Stimulated activated memory B cell treated with anti-CD40 and anti-IgM and Interleukin-4, amounts not matched to agents 10 μg/mL and 1 μg/mL and 100 μg/mL, for 72 hours (primary cell): ENCODE data around the gene PPDPF.
"Not testable (repeated sequence)": the region's sequence is repeated elsewhere in the genome, so short reads cannot be mapped to it uniquely, and the experiment has no call there.

Source experiments
- ATAC-seq: fragments of 150-1000 bp; cut with Tn5 transposase; 2 replicates; pipeline ENCODE4 v1.10.0; 2021
- H3K27ac Mint-ChIP-seq: one replicate; pipeline ENCODE4 v1.8.0; 2022; ENCODE audit warnings: mild to moderate bottlenecking, mixed read lengths
- H3K27me3 Mint-ChIP-seq: one replicate; pipeline ENCODE4 v1.8.0; 2022; ENCODE audit warnings: mixed read lengths
- H3K36me3 Mint-ChIP-seq: one replicate; pipeline ENCODE4 v1.8.0; 2022; ENCODE audit warnings: mixed read lengths
- H3K4me1 Mint-ChIP-seq: one replicate; pipeline ENCODE4 v1.8.0; 2022; ENCODE audit warnings: mixed read lengths
- H3K4me3 Mint-ChIP-seq: one replicate; pipeline ENCODE4 v1.8.0; 2022; ENCODE audit warnings: mild to moderate bottlenecking, moderate library complexity, mixed read lengths
- H3K9me3 Mint-ChIP-seq: one replicate; pipeline ENCODE4 v1.8.0; 2022; ENCODE audit warnings: mixed read lengths

The PPDPF gene, protein sequence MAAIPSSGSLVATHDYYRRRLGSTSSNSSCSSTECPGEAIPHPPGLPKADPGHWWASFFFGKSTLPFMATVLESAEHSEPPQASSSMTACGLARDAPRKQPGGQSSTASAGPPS

DNA sequence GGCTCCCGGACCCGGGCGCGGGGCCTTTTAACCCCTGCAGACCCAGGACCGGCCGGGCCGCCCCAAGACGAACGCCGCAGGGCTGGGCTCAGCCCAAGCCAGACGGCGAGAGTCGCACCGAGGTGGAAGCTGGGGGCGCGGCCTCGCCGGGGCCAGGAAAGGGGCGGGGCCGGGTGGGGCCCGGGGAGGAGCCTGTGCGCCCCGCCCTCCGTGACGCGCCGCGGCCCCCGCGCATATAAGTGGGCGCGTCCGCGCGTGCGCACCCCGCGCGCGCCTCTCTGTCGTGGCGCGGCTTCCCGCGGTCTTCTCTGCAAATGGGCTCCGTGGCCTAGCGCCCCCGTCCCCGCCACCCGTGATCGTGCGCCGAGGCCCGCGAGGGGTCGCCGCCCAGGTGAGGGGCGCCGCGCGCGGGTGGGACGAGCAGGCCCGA is at the start of gene PPDPF:
PPDPF (plus strand) TSS at position 262 of the 430 bp plus-strand sequence. CDS start 544 bp downstream, outside the sequence.
- peak; percentile 89 for ATAC-seq
- peaks cover 23% of the 10 kb centered on the region for H3K36me3 Mint-ChIP-seq
- peaks cover 29% of the 10 kb centered on the region for H3K4me1 Mint-ChIP-seq
- peak within 1 kb of the TSS; percentile 86 for H3K4me3 Mint-ChIP-seq
- peak within 1 kb of the TSS; percentile 85 for H3K27ac Mint-ChIP-seq
- H3K27me3 Mint-ChIP-seq, result peaks cover 9% of the 10 kb centered on the region
- peaks cover 5% of the 10 kb centered on the region for H3K9me3 Mint-ChIP-seq

DNA sequence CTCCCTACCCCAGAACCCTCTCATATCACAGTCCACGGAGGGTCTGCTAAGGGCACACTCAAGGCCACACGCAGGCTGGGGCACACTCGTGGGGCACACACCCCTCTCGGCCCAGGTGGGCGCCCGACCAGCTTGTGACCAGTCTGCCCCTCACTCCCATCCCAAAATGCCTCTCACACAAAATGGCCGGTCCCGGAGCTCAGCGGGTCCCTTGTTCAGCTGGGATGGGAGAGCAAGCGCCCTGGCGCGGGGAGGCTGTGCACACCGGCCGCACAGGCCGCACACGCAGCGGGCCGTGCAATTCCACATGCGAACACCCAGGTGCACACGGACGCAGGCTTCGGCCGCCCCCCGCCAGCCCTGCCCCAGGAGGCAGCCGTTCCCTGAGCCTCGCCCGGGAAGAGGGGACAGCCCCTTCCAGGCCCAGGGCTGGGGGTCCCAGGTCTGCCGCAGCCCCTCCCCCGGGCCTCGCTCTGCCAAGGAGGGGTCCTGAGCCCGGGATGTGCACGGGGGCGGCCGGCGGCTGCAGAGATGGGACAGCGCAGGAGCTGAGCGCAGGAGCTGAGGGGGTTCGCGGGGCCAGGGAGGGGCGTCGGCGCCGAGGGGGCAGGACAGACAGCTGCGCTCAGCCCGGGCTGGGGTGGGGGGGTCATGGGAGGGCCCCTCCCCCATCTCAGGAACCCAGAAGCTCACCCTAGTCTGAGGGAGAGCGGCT is 49.4 kb upstream of the PPDPF start:
- H3K4me3 Mint-ChIP-seq, result no peak overlapping the region
- no peaks in the 10 kb centered on the region for H3K36me3 Mint-ChIP-seq
- no peaks in the 10 kb centered on the region for H3K9me3 Mint-ChIP-seq
- no peak overlapping the region for H3K27ac Mint-ChIP-seq
- H3K27me3 Mint-ChIP-seq, result peaks cover 77% of the 10 kb centered on the region
- peaks cover 19% of the 10 kb centered on the region for H3K4me1 Mint-ChIP-seq
- ATAC-seq, result no peak

DNA sequence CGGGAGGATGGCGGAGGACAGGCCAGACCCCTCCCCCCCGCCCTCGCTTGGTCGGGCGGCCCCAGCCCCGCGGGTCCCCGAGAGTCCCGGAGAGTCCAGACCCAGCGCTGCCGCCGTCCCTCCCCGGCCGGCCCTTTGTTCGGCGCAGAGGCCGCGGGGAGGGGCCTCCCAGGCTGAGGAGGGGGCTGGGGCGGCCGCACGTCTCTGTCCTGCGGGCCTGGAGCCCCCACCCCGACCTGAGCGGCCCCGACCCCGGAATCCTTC is 48.9 kb upstream of the PPDPF start:
- peaks cover 19% of the 10 kb centered on the region for H3K4me1 Mint-ChIP-seq
- H3K4me3 Mint-ChIP-seq, result no peak overlapping the region
- no peaks in the 10 kb centered on the region for H3K36me3 Mint-ChIP-seq
- H3K27ac Mint-ChIP-seq, result no peak overlapping the region
- H3K27me3 Mint-ChIP-seq, result peaks cover 80% of the 10 kb centered on the region
- no peaks in the 10 kb centered on the region for H3K9me3 Mint-ChIP-seq
- ATAC-seq, result no peak

DNA sequence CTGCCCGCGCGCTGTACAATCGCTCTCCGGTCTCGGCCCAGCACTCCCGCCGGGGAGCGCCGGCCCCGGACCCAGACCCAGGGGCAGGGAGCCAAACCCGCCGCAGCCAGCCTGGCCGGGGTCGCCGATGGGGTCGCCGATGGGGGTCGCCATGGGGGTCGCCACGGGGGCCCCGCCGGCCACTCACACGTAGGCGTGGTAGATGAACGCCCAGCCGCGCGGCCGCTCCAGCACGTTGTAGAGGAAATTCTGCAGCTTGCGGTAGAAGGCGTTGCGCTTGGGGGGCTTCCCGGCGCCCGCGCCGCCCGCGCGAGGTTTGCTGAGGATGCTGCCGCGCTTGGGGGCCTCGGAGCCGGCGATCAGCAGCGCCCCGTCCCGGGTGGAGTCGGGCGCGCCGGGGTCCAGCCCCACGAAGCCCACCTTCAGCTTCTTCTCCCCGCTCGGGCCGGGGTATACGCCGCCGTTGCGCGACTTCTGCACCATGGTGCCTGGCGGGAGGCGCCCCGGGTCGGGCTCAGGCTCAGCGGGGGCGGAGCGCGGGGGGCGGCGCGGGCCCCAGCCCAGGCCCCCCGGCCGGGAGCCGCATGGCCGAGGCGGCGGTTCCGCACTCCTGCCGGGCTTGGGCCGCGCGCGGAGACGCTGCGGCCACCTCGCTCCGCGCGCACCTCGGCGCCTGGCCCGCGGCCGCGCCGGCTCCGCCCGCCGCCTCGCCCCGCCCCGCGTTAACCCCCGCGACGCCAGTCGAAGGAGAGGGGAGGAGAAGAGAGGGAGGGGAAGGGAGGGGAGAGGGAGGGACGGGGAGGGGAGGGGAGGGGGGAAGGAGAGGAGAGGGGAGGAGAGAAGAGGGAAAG is 48.4 kb upstream of the PPDPF start, which contains the start of gene KCNQ2:
KCNQ2 (minus strand) TSS at position 675 of the 851 bp plus-strand sequence; CDS start at position 483, 192 bp downstream.
- H3K27ac Mint-ChIP-seq, result no peak within 1 kb of the TSS
- peaks cover 80% of the 10 kb centered on the region for H3K27me3 Mint-ChIP-seq
- H3K9me3 Mint-ChIP-seq, result no peaks in the 10 kb centered on the region
- no peak for ATAC-seq
- no peaks in the 10 kb centered on the region for H3K36me3 Mint-ChIP-seq
- H3K4me3 Mint-ChIP-seq, result peak within 1 kb of the TSS; percentile 26
- peaks cover 19% of the 10 kb centered on the region for H3K4me1 Mint-ChIP-seq

DNA sequence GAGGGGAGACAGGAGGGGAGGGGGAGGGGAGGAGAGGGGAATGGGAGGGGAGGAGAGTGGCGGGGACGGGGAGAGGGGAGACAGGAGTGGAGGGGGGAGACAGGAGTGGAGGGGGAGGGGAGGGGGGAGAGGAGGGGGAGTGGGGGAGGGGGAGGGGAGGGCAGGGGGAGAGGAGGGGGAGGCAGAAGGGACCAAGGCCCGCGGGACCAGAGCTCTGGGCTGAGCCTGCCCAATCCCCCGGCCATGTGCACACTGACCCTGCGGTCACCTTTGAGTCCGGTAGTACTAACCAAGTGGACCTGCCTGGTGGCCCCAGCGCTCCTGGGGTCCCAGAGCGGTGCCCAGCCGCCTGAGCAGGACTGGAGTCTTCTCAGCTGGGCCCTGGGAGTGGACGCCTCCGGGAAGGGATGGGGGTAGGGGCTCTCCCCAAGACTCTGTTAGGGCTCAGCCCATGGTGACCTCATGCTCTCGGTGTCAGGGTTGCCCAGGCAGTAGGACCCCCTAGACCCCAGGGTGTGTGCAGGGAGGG is 47.6 kb upstream of the PPDPF start:
- no peak overlapping the region for H3K4me3 Mint-ChIP-seq
- ATAC-seq, result no peak
- no peaks in the 10 kb centered on the region for H3K36me3 Mint-ChIP-seq
- peaks cover 19% of the 10 kb centered on the region for H3K4me1 Mint-ChIP-seq
- H3K9me3 Mint-ChIP-seq, result no peaks in the 10 kb centered on the region
- H3K27ac Mint-ChIP-seq, result no peak overlapping the region
- H3K27me3 Mint-ChIP-seq, result peaks cover 83% of the 10 kb centered on the region

DNA sequence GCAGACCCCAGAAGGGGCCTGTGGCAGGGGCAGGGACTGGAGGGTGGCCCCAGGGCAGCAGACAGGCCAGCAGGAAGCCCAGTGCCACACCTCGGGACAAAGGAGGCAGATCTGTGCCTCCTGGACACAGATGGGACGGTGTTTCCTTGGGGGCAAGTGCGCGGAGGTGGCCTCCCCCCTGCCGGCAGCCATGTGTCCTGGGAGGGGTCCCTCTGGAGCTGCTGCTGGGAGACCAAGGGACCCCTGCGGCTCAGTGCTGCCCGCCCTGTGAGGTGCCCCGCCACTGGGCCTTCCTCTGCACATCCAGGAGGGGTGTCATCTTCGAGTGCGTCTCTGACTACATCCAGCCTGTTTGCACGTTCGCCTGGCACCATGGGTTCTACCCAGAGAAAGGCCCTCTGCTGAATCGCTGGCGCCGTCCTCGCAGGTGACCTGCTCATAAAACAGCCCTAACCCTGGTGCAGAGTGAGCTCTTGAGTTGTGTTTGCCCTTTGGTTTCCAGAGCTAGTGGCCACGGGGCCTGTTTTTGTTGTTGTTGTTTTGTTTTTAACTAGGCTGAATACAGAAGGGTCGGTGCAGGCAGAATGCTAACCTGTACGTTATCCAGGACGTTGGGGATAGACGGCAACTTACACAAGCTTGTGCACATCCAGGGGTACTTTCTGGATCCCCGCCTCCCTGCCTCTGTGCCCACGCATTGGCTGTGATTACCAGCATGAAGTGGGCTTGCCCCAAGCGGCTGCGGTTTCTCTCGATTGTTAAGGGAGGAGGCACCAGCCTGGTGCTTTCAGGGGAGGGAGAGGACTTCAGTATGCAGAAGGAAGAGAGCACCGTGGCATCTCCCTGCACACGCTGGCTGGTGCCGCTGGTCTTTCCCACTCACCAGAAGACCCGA is 46.8 kb upstream of the PPDPF start:
- Mint-ChIP-seq H3K27me3 (peaks cover 83% of the 10 kb centered on the region), H3K4me3 (peak overlapping the region; percentile 14), H3K36me3 (no peaks in the 10 kb centered on the region), H3K9me3 (no peaks in the 10 kb centered on the region), H3K4me1 (peaks cover 19% of the 10 kb centered on the region), H3K27ac (no peak overlapping the region)
- peak; percentile 56 for ATAC-seq

DNA sequence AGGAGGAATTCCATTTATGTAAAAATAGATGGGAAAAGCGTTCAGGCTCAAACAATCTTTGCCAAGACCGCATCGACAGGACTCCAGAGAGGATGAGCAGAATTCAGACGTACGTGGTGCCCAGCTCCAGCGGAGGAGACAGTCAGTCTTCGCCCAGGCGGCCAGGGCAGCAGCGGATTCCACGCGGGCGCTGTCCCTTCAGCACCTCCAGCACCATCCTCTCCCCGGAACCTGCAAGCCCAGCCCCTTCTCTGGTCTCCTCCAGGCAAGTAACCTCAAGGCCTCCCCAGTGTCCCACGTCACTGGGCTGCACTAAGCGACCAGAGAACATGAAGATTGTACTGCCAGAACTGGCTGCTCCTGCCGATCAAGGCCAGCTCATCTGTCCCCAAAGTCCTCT is 45.4 kb upstream of the PPDPF start:
- Mint-ChIP-seq H3K4me1 (peaks cover 19% of the 10 kb centered on the region), H3K36me3 (no peaks in the 10 kb centered on the region), H3K27ac (no peak overlapping the region), H3K9me3 (no peaks in the 10 kb centered on the region), H3K4me3 (no peak overlapping the region), H3K27me3 (peaks cover 87% of the 10 kb centered on the region)
- no peak for ATAC-seq

DNA sequence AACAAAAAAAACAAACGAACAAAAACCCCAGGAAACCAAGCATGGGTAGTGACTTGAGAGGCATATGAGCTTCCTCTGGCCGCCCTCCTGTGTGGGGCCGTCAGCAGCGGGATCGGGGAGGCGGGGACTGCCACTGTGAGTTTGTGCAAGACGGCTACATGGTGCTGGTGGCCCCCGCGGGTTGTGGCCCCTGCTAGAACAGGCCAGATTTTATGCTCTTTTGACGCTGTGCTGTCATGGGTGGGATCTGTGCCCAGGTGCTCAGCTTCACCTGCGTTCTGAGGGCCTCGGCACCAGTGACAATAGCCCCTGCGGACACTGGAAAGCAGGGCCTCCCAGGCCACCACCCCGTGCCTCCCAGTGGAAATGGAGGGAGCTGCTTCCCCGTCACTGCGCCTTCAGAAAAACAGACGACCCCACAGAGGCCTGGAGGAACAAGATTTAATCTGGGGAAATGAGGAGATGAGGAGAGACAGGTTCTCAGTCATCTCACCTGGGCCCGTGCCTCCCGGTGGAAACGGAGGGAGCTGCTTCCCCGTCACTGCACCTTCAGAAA is 43.4 kb upstream of the PPDPF start:
- no peak for ATAC-seq
- peaks cover 19% of the 10 kb centered on the region for H3K4me1 Mint-ChIP-seq
- peaks cover 91% of the 10 kb centered on the region for H3K27me3 Mint-ChIP-seq
- H3K36me3 Mint-ChIP-seq, result no peaks in the 10 kb centered on the region
- no peak overlapping the region for H3K27ac Mint-ChIP-seq
- H3K9me3 Mint-ChIP-seq, result no peaks in the 10 kb centered on the region
- H3K4me3 Mint-ChIP-seq, result no peak overlapping the region

DNA sequence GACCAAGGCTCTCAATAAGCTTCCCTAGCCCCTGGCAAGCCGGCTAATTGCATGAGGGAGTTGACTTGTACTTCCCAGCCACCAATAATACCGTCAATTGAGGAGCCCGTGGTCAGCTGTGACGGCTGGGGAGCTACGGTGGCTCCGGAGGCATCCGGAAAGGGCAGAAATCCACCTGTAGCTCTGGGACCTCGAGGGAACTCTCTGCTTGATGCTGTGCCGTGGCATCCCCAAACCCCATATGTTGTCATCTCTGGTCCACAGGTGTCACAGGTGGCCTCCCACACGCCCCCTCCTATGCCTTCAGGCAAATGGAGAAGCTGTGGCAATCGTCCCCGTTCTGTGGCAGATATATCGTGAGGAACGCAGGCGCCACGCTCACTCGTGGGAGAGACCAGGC is 42.6 kb upstream of the PPDPF start:
- Mint-ChIP-seq H3K9me3 (no peaks in the 10 kb centered on the region), H3K4me3 (no peak overlapping the region), H3K4me1 (peaks cover 18% of the 10 kb centered on the region), H3K27me3 (peaks cover 97% of the 10 kb centered on the region), H3K27ac (no peak overlapping the region), H3K36me3 (no peaks in the 10 kb centered on the region)
- no peak for ATAC-seq

DNA sequence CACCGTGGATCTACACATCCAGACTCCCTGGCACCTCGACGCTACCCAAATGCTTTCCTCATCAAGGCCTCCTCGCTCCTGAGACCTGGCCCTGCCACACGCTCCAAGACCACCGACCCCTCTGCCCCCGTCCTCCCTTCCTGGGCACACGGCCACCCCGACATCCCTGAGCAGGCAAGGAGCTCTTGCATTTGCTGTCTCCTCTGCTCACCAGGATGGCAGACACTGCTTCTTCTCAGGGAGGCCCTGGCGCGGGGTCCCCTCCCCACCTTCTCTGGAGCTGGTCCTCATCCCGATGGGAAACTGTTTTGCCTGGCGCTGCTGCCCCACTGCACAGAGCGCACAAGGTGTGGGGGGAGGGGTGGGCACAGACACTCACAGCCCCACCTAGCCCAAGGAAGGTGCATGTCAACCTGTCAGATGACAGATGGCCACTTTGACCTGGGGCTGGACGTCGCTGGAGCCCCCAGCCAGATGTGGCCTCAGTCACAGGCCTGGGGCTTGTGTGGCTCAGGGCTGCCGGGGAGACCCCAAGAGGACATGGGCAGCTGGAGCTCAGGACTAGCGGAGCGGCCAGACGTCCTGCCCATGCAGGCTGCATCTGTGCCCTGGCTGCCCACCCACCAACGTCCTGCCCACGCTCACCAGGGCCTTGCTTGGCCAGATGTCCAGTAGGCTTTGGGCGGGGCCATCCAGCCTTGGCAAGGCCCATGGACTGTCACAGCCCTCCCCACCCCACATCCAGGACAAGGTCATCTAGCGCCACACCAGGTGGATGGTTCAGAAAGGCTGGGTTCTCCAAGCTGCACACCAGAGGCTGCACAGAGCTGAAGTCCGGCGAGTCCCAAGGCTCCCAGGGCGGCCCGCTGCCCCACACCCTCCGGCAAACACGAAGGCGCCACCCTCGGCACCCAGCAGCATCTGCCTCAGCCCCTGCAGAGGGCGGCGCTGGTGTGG is 41.9 kb upstream of the PPDPF start:
- H3K4me3 Mint-ChIP-seq, result no peak overlapping the region
- H3K27ac Mint-ChIP-seq, result no peak overlapping the region
- H3K27me3 Mint-ChIP-seq, result peaks cover 97% of the 10 kb centered on the region
- peaks cover 11% of the 10 kb centered on the region for H3K4me1 Mint-ChIP-seq
- no peaks in the 10 kb centered on the region for H3K36me3 Mint-ChIP-seq
- ATAC-seq, result no peak
- no peaks in the 10 kb centered on the region for H3K9me3 Mint-ChIP-seq

DNA sequence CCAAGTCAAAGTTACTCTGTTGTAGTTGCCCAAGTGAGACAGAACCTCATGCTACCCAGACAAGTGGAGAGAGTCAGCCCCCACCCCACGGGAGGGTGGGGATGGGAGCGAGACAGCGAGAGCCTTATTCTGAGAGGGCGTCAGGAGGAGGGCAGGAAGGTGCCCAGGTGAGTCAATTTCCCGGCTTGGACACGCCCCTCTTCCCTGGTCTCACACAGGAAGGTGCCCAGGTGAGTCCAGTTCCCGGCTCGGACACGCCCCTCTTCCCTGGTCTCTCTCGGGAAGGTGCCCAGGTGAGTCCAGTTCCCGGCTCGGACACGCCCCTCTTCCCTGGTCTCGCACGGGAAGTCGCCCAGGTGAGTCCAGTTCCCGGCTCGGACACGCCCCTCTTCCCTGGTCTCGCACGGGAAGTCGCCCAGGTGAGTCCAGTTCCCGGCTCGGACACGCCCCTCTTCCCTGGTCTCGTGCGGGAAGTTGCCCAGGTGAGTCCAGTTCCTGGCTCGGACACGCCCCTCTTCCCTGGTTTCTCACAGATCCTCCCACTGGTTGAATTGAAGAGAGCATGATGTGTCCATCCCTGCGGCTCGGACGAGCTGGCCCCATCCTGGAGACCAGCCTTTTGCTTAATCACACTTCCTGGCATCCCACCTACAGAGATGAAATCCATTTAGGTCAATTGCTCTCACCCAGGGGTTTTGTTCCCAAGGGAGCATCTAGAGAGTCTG is 40.7 kb upstream of the PPDPF start:
- not testable (repeated sequence) for H3K27ac Mint-ChIP-seq, H3K4me1 Mint-ChIP-seq, H3K4me3 Mint-ChIP-seq, ATAC-seq, H3K36me3 Mint-ChIP-seq, H3K9me3 Mint-ChIP-seq
- H3K27me3 Mint-ChIP-seq, result peaks cover 97% of the 10 kb centered on the region

DNA sequence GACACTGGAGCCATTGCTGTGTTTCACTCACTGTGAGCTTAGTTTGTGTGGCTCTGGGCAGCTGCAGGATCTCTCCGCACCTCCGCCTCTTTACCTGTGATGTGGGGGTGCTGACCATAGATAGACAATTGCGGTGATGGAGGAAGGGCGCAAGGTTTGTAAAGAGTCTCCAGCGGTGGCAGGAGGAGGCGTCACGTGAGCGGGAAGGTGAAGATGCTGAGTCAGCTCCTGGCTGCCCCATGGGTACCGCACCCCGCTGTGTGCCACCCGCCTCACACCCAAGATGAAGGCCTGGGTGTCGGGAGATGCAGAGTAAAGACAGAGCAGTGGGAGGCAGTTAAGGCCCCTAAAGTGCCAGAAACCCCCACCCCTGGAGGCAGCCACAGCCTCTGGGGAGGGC is 39.1 kb upstream of the PPDPF start:
- no peak for ATAC-seq
- H3K9me3 Mint-ChIP-seq, result peaks cover 3% of the 10 kb centered on the region
- H3K27me3 Mint-ChIP-seq, result peaks cover 97% of the 10 kb centered on the region
- H3K4me3 Mint-ChIP-seq, result no peak overlapping the region
- no peak overlapping the region for H3K27ac Mint-ChIP-seq
- H3K36me3 Mint-ChIP-seq, result no peaks in the 10 kb centered on the region
- no peaks in the 10 kb centered on the region for H3K4me1 Mint-ChIP-seq

DNA sequence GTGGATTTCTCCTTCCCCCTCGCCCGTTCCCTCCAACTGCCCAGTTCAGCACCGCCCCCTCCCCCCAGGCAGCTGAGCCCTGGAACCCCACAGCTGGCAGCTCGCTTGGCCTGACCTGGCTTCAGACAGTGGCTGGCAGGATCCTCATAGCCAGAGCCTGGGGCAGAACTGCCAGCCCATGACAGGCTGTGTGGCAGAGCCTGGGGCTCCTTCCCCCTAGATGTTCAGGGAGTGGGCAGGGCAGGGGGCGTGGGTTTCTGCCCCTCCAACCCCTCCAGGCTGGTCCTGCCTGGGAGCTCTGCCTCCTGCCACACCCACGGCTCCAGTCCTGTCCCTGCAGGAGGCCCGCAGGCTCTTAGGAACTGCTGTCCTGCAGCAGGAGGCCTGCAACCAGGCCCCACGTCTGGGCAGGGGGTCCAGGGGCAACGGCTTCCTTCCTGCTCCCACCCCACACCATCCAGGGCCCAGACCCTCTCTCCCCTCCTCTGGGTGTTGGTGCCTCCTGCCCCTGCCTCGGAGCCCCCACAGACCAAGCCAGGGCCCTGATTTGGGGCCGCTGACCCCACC is 38.5 kb upstream of the PPDPF start:
- no peak for ATAC-seq
- H3K4me1 Mint-ChIP-seq, result no peaks in the 10 kb centered on the region

More for the DNA sequence above, 38.5 kb upstream of the PPDPF start:
- no peaks in the 10 kb centered on the region for H3K36me3 Mint-ChIP-seq
- H3K27me3 Mint-ChIP-seq, result peaks cover 95% of the 10 kb centered on the region
- H3K9me3 Mint-ChIP-seq, result peaks cover 3% of the 10 kb centered on the region
- no peak overlapping the region for H3K4me3 Mint-ChIP-seq
- H3K27ac Mint-ChIP-seq, result no peak overlapping the region
